WTC11 (cell line): ENCODE data around the gene FARP2. TPM values are rescaled to one million over a fixed set of nuclear protein-coding genes. Genes with fewer than 3 reads are reported as not detected.

ENCODE experiments used
- CDX4 ChIP-seq: fragments of 250-450 bp; sonication (Bioruptor Pico); IDR thresholded peaks from 2 replicates; pipeline ENCODE4 v1.9.0; 2021; ENCODE audit warnings: moderate library complexity, mild to moderate bottlenecking, inconsistent platforms, borderline replicate concordance
- E2F1 ChIP-seq: sonication (generic); formaldehyde crosslinking; IDR thresholded peaks from 2 replicates; pipeline ENCODE4 v1.8.0; 2022; ENCODE audit warnings: mild to moderate bottlenecking, missing genetic modification reagents
- FOXP1 ChIP-seq: sonication (generic); formaldehyde crosslinking; IDR thresholded peaks from 2 replicates; pipeline ENCODE4 v1.8.0; 2022; ENCODE audit warnings: missing genetic modification reagents, mild to moderate bottlenecking, moderate library complexity, borderline replicate concordance
- HMGXB4 ChIP-seq: sonication (generic); formaldehyde crosslinking; IDR thresholded peaks from 2 replicates; pipeline ENCODE4 v1.8.1; 2023; ENCODE audit warnings: mild to moderate bottlenecking, moderate library complexity, missing genetic modification reagents
- MAX ChIP-seq: sonication (generic); formaldehyde crosslinking; IDR thresholded peaks from 2 replicates; pipeline ENCODE4 v1.8.0; 2022; ENCODE audit warnings: mild to moderate bottlenecking, missing genetic modification reagents
- MLX ChIP-seq: sonication (generic); formaldehyde crosslinking; IDR thresholded peaks from 2 replicates; pipeline ENCODE4 v1.8.1; 2023; ENCODE audit warnings: mild to moderate bottlenecking, missing genetic modification reagents, moderate library complexity
- MYBL2 ChIP-seq: sonication (generic); formaldehyde crosslinking; IDR thresholded peaks from 2 replicates; pipeline ENCODE4 v1.8.1; 2023; ENCODE audit warnings: mild to moderate bottlenecking, moderate library complexity, missing genetic modification reagents
- NFE2L1 ChIP-seq: sonication (generic); formaldehyde crosslinking; IDR thresholded peaks from 2 replicates; pipeline ENCODE4 v1.8.1; 2023; ENCODE audit warnings: missing genetic modification reagents
- PRDM15 ChIP-seq: sonication (generic); formaldehyde crosslinking; IDR thresholded peaks from 2 replicates; pipeline ENCODE4 v1.8.0; 2022; ENCODE audit warnings: missing genetic modification reagents
- SMAD3 ChIP-seq: sonication (generic); formaldehyde crosslinking; IDR thresholded peaks from 2 replicates; pipeline ENCODE4 v1.8.0; 2022; ENCODE audit warnings: missing genetic modification reagents, mild to moderate bottlenecking, borderline replicate concordance
- SMAD4 ChIP-seq: sonication (generic); formaldehyde crosslinking; IDR thresholded peaks from 2 replicates; pipeline ENCODE4 v1.8.0; 2022; ENCODE audit warnings: mild to moderate bottlenecking, missing genetic modification reagents
- TEAD1 ChIP-seq: sonication (generic); formaldehyde crosslinking; IDR thresholded peaks from 2 replicates; pipeline ENCODE4 v1.8.0; 2022; ENCODE audit warnings: mild to moderate bottlenecking, missing genetic modification reagents
- TP53 ChIP-seq: sonication (generic); formaldehyde crosslinking; IDR thresholded peaks from 2 replicates; pipeline ENCODE4 v1.8.1; 2023; ENCODE audit warnings: mild to moderate bottlenecking, missing genetic modification reagents
- USF2 ChIP-seq: sonication (generic); formaldehyde crosslinking; IDR thresholded peaks from 2 replicates; pipeline ENCODE4 v1.8.1; 2023; ENCODE audit warnings: mild to moderate bottlenecking, missing genetic modification reagents, moderate library complexity
- ZBTB21 ChIP-seq: sonication (generic); formaldehyde crosslinking; IDR thresholded peaks from 2 replicates; pipeline ENCODE4 v1.8.1; 2023; ENCODE audit warnings: mild to moderate bottlenecking, missing genetic modification reagents, borderline replicate concordance
- ZBTB43 ChIP-seq: sonication (generic); formaldehyde crosslinking; IDR thresholded peaks from 2 replicates; pipeline ENCODE4 v1.8.1; 2023; ENCODE audit warnings: mild to moderate bottlenecking, missing genetic modification reagents
- ZNF138 ChIP-seq: sonication (generic); formaldehyde crosslinking; conservative IDR thresholded peaks from 2 replicates; pipeline ENCODE4 v1.8.1; 2022; ENCODE audit warnings: mild to moderate bottlenecking, moderate library complexity, missing genetic modification reagents
- ZNF263 ChIP-seq: sonication (generic); formaldehyde crosslinking; IDR thresholded peaks from 2 replicates; pipeline ENCODE4 v1.8.1; 2022; ENCODE audit warnings: low read depth, mild to moderate bottlenecking, moderate library complexity, missing genetic modification reagents
- ZNF281 ChIP-seq: sonication (generic); formaldehyde crosslinking; IDR thresholded peaks from 2 replicates; pipeline ENCODE4 v1.8.0; 2023; ENCODE audit warnings: mild to moderate bottlenecking, missing genetic modification reagents
- ZNF416 ChIP-seq: fragments of 250-450 bp; sonication (Bioruptor Pico); IDR thresholded peaks from 2 replicates; pipeline ENCODE4 v1.9.0; 2021; ENCODE audit warnings: mild to moderate bottlenecking, inconsistent platforms
- ZNF425 ChIP-seq: fragments of 250-450 bp; sonication (Bioruptor Pico); conservative IDR thresholded peaks from 2 replicates; pipeline ENCODE4 v1.9.0; 2021; ENCODE audit warnings: mild to moderate bottlenecking
- total RNA-seq: library from RNA; stranded (reverse); gene quantifications from 3 replicates; pipeline ENCODE4 v1.2.3, GENCODE V29; 2021

Gene FARP2
- total RNA-seq, 1 experiment from 2014 or later: 37.8 TPM

- TF ChIP-seq SMAD3 (CRISPR knock-in tag) (peak; percentile 82; the same call in 1 of the 2 replicates), SMAD4 (CRISPR knock-in tag) (peak; percentile 95), PRDM15 (peak; percentile 65), ZNF425 (no peak), CDX4 (CRISPR knock-in tag) (no peak), NFE2L1 (CRISPR knock-in tag) (peak; percentile 98), ZBTB43 (CRISPR knock-in tag) (peak; percentile 97), ZNF281 (peak; percentile 95; the same call in 1 of the 2 replicates), E2F1 (CRISPR knock-in tag) (peak; percentile 98), FOXP1 (CRISPR knock-in tag) (peak; percentile 99), MYBL2 (CRISPR knock-in tag) (peak; percentile 97), ZNF263 (peak; percentile 88), USF2 (CRISPR knock-in tag) (peak; percentile 97), TP53 (CRISPR knock-in tag) (peak; percentile 98), MAX (CRISPR knock-in tag) (peak; percentile 100), ZBTB21 (peak; percentile 91), MLX (CRISPR knock-in tag) (peak; percentile 95; the same call in 1 of the 2 replicates), TEAD1 (CRISPR knock-in tag) (peak; percentile 99), ZNF416 (no peak), HMGXB4 (CRISPR knock-in tag) (peak; percentile 85), ZNF138 (peak; percentile 93; the same call in 1 of the 2 replicates)
Observed at GRCh38 chr2:241508240-241509154, 152.4 kb downstream of the FARP2 start, which contains the start of gene STK25 (continued).
